Measurements from ENCODE around the gene SLX9.

DNA sequence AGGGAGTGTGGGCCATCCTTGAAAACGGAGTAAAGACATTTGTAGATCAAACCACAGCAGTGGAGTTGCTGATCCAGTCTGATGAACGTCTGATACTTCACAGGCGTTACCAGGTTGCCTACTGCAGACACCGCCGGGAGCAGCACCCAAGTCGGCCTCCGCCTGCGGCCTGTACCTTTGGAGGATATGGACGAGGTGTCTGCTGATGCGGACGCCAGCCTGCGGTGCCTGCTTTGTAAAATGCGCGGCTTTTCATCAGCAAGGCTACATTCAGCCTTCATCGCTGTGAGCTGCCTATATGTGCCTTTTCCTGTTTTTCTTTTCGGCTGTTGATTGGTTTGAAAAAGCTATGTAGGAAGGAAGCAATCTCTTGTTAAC, 16.0 kb downstream of the SLX9 start:
- TF ChIP-seq EZH2 (IDR thresholded peaks at IDR 0.05; ENCODE audit: borderline replicate concordance, low read depth, low read length, severe bottlenecking) = no peak
- TF ChIP-seq, protein P1, sequence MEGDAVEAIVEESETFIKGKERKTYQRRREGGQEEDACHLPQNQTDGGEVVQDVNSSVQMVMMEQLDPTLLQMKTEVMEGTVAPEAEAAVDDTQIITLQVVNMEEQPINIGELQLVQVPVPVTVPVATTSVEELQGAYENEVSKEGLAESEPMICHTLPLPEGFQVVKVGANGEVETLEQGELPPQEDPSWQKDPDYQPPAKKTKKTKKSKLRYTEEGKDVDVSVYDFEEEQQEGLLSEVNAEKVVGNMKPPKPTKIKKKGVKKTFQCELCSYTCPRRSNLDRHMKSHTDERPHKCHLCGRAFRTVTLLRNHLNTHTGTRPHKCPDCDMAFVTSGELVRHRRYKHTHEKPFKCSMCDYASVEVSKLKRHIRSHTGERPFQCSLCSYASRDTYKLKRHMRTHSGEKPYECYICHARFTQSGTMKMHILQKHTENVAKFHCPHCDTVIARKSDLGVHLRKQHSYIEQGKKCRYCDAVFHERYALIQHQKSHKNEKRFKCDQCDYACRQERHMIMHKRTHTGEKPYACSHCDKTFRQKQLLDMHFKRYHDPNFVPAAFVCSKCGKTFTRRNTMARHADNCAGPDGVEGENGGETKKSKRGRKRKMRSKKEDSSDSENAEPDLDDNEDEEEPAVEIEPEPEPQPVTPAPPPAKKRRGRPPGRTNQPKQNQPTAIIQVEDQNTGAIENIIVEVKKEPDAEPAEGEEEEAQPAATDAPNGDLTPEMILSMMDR (IDR thresholded peaks at IDR 0.05; ENCODE audit: borderline replicate concordance, extremely low read depth, low read length, poor library complexity, severe bottlenecking) = no peak

Data from DND-41 (cell line).